H9 (cell line): ENCODE results near the gene UBA5. TPM values are rescaled to one million over a fixed set of nuclear protein-coding genes. Genes with fewer than 3 reads are reported as not detected.
A peak's percentile ranks its signal among the peaks of the same experiment; 100 is the strongest.

ENCODE experiments used
- DNase-seq: peaks from one replicate; pipeline ENCODE4 v3.0.0-alpha.2; 2017
- H2AFZ ChIP-seq: one replicate; pipeline ENCODE4 v1.6.1; 2013; ENCODE audit warnings: mild to moderate bottlenecking, low read length, control low read depth, moderate library complexity
- H2AK5ac ChIP-seq: 2 replicates; pipeline ENCODE4 v1.6.1; 2013; ENCODE audit warnings: low read length, control low read depth, mixed read lengths; ENCODE audit not compliant: insufficient read length
- H2BK120ac ChIP-seq: one replicate; pipeline ENCODE4 v1.6.1; 2013; ENCODE audit warnings: low read depth, mild to moderate bottlenecking, low read length, control low read depth, inconsistent platforms; ENCODE audit not compliant: poor library complexity, severe bottlenecking
- H2BK12ac ChIP-seq: 2 replicates; pipeline ENCODE4 v1.6.1; 2013; ENCODE audit warnings: low read length, control low read depth, mixed read lengths, low read depth; ENCODE audit not compliant: insufficient read length
- H2BK15ac ChIP-seq: 2 replicates; pipeline ENCODE4 v1.6.1; 2013; ENCODE audit warnings: low read depth, low read length, control low read depth
- H2BK20ac ChIP-seq: one replicate; pipeline ENCODE4 v1.6.1; 2013; ENCODE audit warnings: low read depth, mild to moderate bottlenecking, low read length, control low read depth, inconsistent platforms; ENCODE audit not compliant: poor library complexity, severe bottlenecking
- H2BK5ac ChIP-seq: 2 replicates; pipeline ENCODE4 v1.6.1; 2013; ENCODE audit warnings: low read length, control low read depth, mixed read lengths; ENCODE audit not compliant: insufficient read length
- H3K14ac ChIP-seq: 2 replicates; pipeline ENCODE4 v1.6.1; 2013; ENCODE audit warnings: low read length, control low read depth; ENCODE audit not compliant: insufficient read depth
- H3K18ac ChIP-seq: 2 replicates; pipeline ENCODE4 v1.6.1; 2013; ENCODE audit warnings: low read depth, mild to moderate bottlenecking, mixed read lengths, low read length, control low read depth; ENCODE audit not compliant: insufficient read length
- H3K23ac ChIP-seq: 2 replicates; pipeline ENCODE4 v1.6.1; 2013; ENCODE audit warnings: low read length, control low read depth, mixed read lengths, low read depth; ENCODE audit not compliant: insufficient read length
- H3K23me2 ChIP-seq: 2 replicates; pipeline ENCODE4 v1.6.1; 2013; ENCODE audit warnings: low read depth, mild to moderate bottlenecking, mixed read lengths, low read length, control low read depth; ENCODE audit not compliant: insufficient read length, poor library complexity, severe bottlenecking
- H3K27ac ChIP-seq: 2 replicates; pipeline ENCODE4 v1.5.1; 2013; ENCODE audit warnings: low read length, control low read depth, mixed read lengths, low read depth; ENCODE audit not compliant: insufficient read length
- H3K27me3 ChIP-seq: 2 replicates; pipeline ENCODE4 v1.6.1; 2013; ENCODE audit warnings: low read length, control low read depth, inconsistent platforms; ENCODE audit not compliant: insufficient read depth
- H3K4ac ChIP-seq: 2 replicates; pipeline ENCODE4 v1.6.1; 2013; ENCODE audit warnings: low read depth, mild to moderate bottlenecking, control low read depth, inconsistent platforms, low read length, moderate library complexity
- H3K4me1 ChIP-seq: 2 replicates; pipeline ENCODE4 v1.6.1; 2013; ENCODE audit warnings: low read length, control low read depth, inconsistent platforms; ENCODE audit not compliant: insufficient read depth
- H3K4me2 ChIP-seq: 2 replicates; pipeline ENCODE4 v1.6.1; 2013; ENCODE audit warnings: low read length, control low read depth, mixed read lengths; ENCODE audit not compliant: insufficient read length, insufficient read depth
- H3K56ac ChIP-seq: 2 replicates; pipeline ENCODE4 v1.6.1; 2013; ENCODE audit warnings: low read depth, mild to moderate bottlenecking, mixed read lengths, low read length, control low read depth; ENCODE audit not compliant: insufficient read length
- H3K79me1 ChIP-seq: 2 replicates; pipeline ENCODE4 v1.6.1; 2013; ENCODE audit warnings: low read depth, mild to moderate bottlenecking, moderate library complexity, low read length, control low read depth, inconsistent platforms; ENCODE audit not compliant: insufficient read depth, poor library complexity, severe bottlenecking
- H3K79me2 ChIP-seq: 2 replicates; pipeline ENCODE4 v1.6.1; 2013; ENCODE audit warnings: low read length, control low read depth, inconsistent platforms; ENCODE audit not compliant: insufficient read depth
- H3K9ac ChIP-seq: 2 replicates; pipeline ENCODE4 v1.6.1; 2013; ENCODE audit warnings: low read length, control low read depth, mixed read lengths; ENCODE audit not compliant: insufficient read length; ENCODE audit errors: extremely low read depth
- H3K9me3 ChIP-seq: one replicate; pipeline ENCODE4 v1.6.1; 2013; ENCODE audit warnings: low read depth, low read length, inconsistent platforms; ENCODE audit not compliant: control insufficient read depth
- H3T11ph ChIP-seq: one replicate; pipeline ENCODE4 v1.6.1; 2013; ENCODE audit warnings: mild to moderate bottlenecking, low read length, control low read depth, inconsistent platforms
- H4K20me1 ChIP-seq: one replicate; pipeline ENCODE4 v1.6.1; 2013; ENCODE audit not compliant: control insufficient read depth, insufficient read length, insufficient read depth
- H4K5ac ChIP-seq: 2 replicates; pipeline ENCODE4 v1.6.1; 2013; ENCODE audit warnings: low read depth, mild to moderate bottlenecking, mixed read lengths, low read length, control low read depth; ENCODE audit not compliant: insufficient read length
- H4K8ac ChIP-seq: replicated peaks from 2 replicates; pipeline ENCODE4 v1.6.1; 2013; ENCODE audit warnings: low read length, control low read depth, mixed read lengths, low read depth; ENCODE audit not compliant: insufficient read length
- H4K91ac ChIP-seq: 2 replicates; pipeline ENCODE4 v1.6.1; 2013; ENCODE audit warnings: low read depth, mild to moderate bottlenecking, moderate library complexity, mixed read lengths, low read length, control low read depth; ENCODE audit not compliant: insufficient read length
- H3K27ac Mint-ChIP-seq, 3 experiments: 2 replicates in 2 of 3; 3 replicates in 1 of 3; pipeline ENCODE4 v1.8.0; 2020 to 2021; ENCODE audit warnings: mixed read lengths in 3 of 3, mild to moderate bottlenecking in 1 of 3, moderate library complexity in 1 of 3
- H3K27me3 Mint-ChIP-seq: 2 replicates; pipeline ENCODE4 v1.8.0; 2021; ENCODE audit warnings: low read depth, mild to moderate bottlenecking, moderate library complexity, mixed read lengths
- H3K36me3 Mint-ChIP-seq, 3 experiments: 2 replicates in 2 of 3; 3 replicates in 1 of 3; pipeline ENCODE4 v1.8.0; 2020 to 2021; ENCODE audit warnings: low read depth in 3 of 3, mixed read lengths in 3 of 3; ENCODE audit not compliant: insufficient read depth in 1 of 3
- H3K4me1 Mint-ChIP-seq, 2 experiments: 2 replicates each; pipeline ENCODE4 v1.8.0; 2020; ENCODE audit warnings: mixed read lengths in 2 of 2
- H3K4me3 Mint-ChIP-seq, 2 experiments: 2 replicates in 1 of 2; 3 replicates in 1 of 2; pipeline ENCODE4 v1.8.0; 2020 to 2021; ENCODE audit warnings: mild to moderate bottlenecking in 2 of 2, mixed read lengths in 2 of 2, moderate library complexity in 1 of 2
- H3K9me3 Mint-ChIP-seq, 2 experiments: 2 replicates in 1 of 2; 3 replicates in 1 of 2; pipeline ENCODE4 v1.8.0; 2020; ENCODE audit warnings: mild to moderate bottlenecking in 2 of 2, mixed read lengths in 2 of 2, moderate library complexity in 1 of 2
- total RNA-seq: library from RNA; stranded (reverse); gene quantifications from 2 replicates; pipeline ENCODE4 v1.2.1, GENCODE V29; 2021
- TF ChIP-seq, protein P1 (sequence below): fragments of 200-600 bp; sonication (generic); conservative IDR thresholded peaks from 3 replicates; pipeline ENCODE4 v1.8.0; 2021; ENCODE audit warnings: antibody characterized with exemption, mild to moderate bottlenecking

UBA5 gene
- total RNA-seq, 1 experiment from 2014 or later = 37.7 TPM

DNA sequence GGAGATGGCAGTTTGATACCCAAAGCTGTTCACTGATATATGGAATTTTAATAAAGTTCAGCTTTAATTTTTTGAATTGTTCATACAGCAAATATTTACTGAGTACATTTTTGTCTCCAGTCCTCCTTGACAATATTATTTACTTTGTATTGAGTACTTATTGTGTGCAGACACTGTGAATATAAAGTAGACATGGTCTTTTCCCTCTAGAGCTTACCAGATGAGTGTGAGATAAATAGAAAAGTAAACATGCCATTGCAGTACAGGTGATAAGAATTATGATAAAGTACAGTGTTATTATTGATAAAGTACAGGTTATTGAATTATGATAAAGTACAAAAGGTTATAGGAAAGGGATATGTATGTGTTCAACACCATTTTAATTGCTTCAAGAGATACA is 2.1 kb downstream of the UBA5 start:
- H3K4me1 Mint-ChIP-seq = peaks cover 14 to 19% of the 10 kb centered on the region in 2 experiments
- H3K4me2 ChIP-seq = no peak overlapping the region
- no peak overlapping the region for H2BK120ac ChIP-seq
- H3K9me3 ChIP-seq = no peaks in the 10 kb centered on the region
- no peaks in the 10 kb centered on the region for H4K20me1 ChIP-seq
- H3K27ac Mint-ChIP-seq = no peak overlapping the region
- H3K79me1 ChIP-seq = no peaks in the 10 kb centered on the region
- no peak overlapping the region for H2AK5ac ChIP-seq
- H3K4ac ChIP-seq = no peak overlapping the region
- no peak overlapping the region for H4K5ac ChIP-seq
- no peak for DNase-seq
- H2BK12ac ChIP-seq = no peak overlapping the region
- H3K4me1 ChIP-seq = no peaks in the 10 kb centered on the region
- no peak overlapping the region for H3K9ac ChIP-seq
- no peak overlapping the region for H2BK5ac ChIP-seq
- no peak overlapping the region for H2BK20ac ChIP-seq
- H4K8ac ChIP-seq = no peak overlapping the region
- no peak overlapping the region for H3K56ac ChIP-seq
- no peak overlapping the region for H3K14ac ChIP-seq
- no peak overlapping the region for H3K27ac ChIP-seq
- H3K9me3 Mint-ChIP-seq = no peaks in the 10 kb centered on the region
- TF ChIP-seq, protein P1, sequence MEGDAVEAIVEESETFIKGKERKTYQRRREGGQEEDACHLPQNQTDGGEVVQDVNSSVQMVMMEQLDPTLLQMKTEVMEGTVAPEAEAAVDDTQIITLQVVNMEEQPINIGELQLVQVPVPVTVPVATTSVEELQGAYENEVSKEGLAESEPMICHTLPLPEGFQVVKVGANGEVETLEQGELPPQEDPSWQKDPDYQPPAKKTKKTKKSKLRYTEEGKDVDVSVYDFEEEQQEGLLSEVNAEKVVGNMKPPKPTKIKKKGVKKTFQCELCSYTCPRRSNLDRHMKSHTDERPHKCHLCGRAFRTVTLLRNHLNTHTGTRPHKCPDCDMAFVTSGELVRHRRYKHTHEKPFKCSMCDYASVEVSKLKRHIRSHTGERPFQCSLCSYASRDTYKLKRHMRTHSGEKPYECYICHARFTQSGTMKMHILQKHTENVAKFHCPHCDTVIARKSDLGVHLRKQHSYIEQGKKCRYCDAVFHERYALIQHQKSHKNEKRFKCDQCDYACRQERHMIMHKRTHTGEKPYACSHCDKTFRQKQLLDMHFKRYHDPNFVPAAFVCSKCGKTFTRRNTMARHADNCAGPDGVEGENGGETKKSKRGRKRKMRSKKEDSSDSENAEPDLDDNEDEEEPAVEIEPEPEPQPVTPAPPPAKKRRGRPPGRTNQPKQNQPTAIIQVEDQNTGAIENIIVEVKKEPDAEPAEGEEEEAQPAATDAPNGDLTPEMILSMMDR = no peak
- H3K79me2 ChIP-seq = peaks cover 6% of the 10 kb centered on the region; the same call in 1 of the 2 replicates
- no peaks in the 10 kb centered on the region for H3K27me3 ChIP-seq
- no peak overlapping the region for H2BK15ac ChIP-seq
- H3K4me3 Mint-ChIP-seq = peak overlapping the region; percentile 49 to 95; a peak in 3 of 5 replicates
- no peak overlapping the region for H2AFZ ChIP-seq
- H3K18ac ChIP-seq = no peak overlapping the region
- no peak overlapping the region for H4K91ac ChIP-seq
- H3K36me3 Mint-ChIP-seq = no peaks in the 10 kb centered on the region; a peak in 3 of 7 replicates
- H3K23ac ChIP-seq = no peak overlapping the region
- H3K23me2 ChIP-seq = peaks cover 12% of the 10 kb centered on the region
- no peak overlapping the region for H3T11ph ChIP-seq
- no peaks in the 10 kb centered on the region for H3K27me3 Mint-ChIP-seq
